Osteoblast (primary cell): ENCODE measurements around the gene DPP10. TPM values are rescaled to one million over a fixed set of nuclear protein-coding genes. Genes with fewer than 3 reads are reported as not detected.

ENCODE experiments used
- DNase-seq: peaks from one replicate; pipeline ENCODE4 v3.0.0; 2011; ENCODE audit warnings: low spot score, mixed read lengths; ENCODE audit not compliant: insufficient read length; ENCODE audit errors: missing footprints
- H2AFZ ChIP-seq: 2 replicates; pipeline ENCODE4 v1.6.0; 2011; ENCODE audit warnings: mild to moderate bottlenecking, low read length
- H3K27ac ChIP-seq: 2 replicates; pipeline ENCODE4 v1.5.1; 2011; ENCODE audit warnings: mild to moderate bottlenecking, low read depth, low read length, moderate library complexity
- H3K27me3 ChIP-seq: 2 replicates; pipeline ENCODE4 v1.6.0; 2012; ENCODE audit warnings: mild to moderate bottlenecking, control low read depth, inconsistent platforms, low read length, moderate library complexity; ENCODE audit not compliant: insufficient read depth
- H3K36me3 ChIP-seq: 2 replicates; pipeline ENCODE4 v1.5.1; 2011; ENCODE audit warnings: mild to moderate bottlenecking, low read length, control low read depth, moderate library complexity; ENCODE audit not compliant: insufficient read depth
- H3K4me1 ChIP-seq: 2 replicates; pipeline ENCODE4 v1.5.1; 2011; ENCODE audit warnings: mild to moderate bottlenecking, low read length, control low read depth, moderate library complexity; ENCODE audit not compliant: insufficient read depth
- H3K4me2 ChIP-seq: 2 replicates; pipeline ENCODE4 v1.6.0; 2011; ENCODE audit warnings: mild to moderate bottlenecking, low read length; ENCODE audit not compliant: insufficient read depth
- H3K4me3 ChIP-seq: fragments of 200-600 bp; sonication (generic); 3 replicates; pipeline ENCODE4 v1.5.1; 2012; ENCODE audit warnings: mild to moderate bottlenecking, low read length, inconsistent platforms; ENCODE audit not compliant: insufficient read depth
- H3K79me2 ChIP-seq: 2 replicates; pipeline ENCODE4 v1.6.0; 2012; ENCODE audit warnings: mild to moderate bottlenecking, low read length, control low read depth, inconsistent platforms; ENCODE audit not compliant: insufficient read depth
- H3K9me3 ChIP-seq: 2 replicates; pipeline ENCODE4 v1.5.1; 2011; ENCODE audit warnings: low read depth, low read length, control low read depth
- H4K20me1 ChIP-seq: 2 replicates; pipeline ENCODE4 v1.6.0; 2012; ENCODE audit warnings: mild to moderate bottlenecking, low read length, control low read depth; ENCODE audit not compliant: insufficient read depth
- CTCF ChIP-seq: IDR thresholded peaks from 2 replicates; pipeline ENCODE4 v1.5.1; 2011; ENCODE audit warnings: mild to moderate bottlenecking, low read depth, low read length, moderate library complexity; ENCODE audit errors: extremely low read depth
- total RNA-seq: library from RNA; depleted of rRNA; stranded (reverse); fragments of >200 nt; gene quantifications from 2 replicates; pipeline ENCODE4 v1.2.3, GENCODE V29; 2012

DPP10 gene
- total RNA-seq, 1 donor = not detected

DNA sequence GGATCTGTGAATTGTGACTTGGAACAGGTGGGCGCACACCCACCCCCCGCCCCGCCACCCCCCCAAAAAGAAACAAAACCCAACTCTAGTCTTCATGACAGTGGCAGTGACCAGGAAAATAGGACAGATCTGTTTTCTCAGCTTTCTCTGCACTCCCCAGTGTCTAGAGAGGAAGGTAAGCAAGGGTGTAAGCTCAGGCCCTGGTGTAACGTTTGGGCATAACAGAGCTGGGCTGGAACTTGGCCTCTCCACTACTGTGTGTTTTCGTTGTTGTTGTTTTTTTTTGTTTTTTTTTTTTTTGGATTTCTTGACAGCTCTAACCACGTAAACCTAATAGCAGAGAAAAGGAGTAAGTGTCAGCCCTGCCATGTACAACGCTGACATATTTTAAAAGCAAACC is 1160.8 kb downstream of the DPP10 start:
- DNase-seq = no peak
- no peaks in the 10 kb centered on the region for H3K4me1 ChIP-seq
- H3K4me2 ChIP-seq = no peak overlapping the region
- no peaks in the 10 kb centered on the region for H3K79me2 ChIP-seq
- no peak overlapping the region for H3K4me3 ChIP-seq
- no peaks in the 10 kb centered on the region for H3K9me3 ChIP-seq
- no peaks in the 10 kb centered on the region for H3K36me3 ChIP-seq
- no peaks in the 10 kb centered on the region for H3K27me3 ChIP-seq
- TF ChIP-seq CTCF = no peak
- H4K20me1 ChIP-seq = no peaks in the 10 kb centered on the region
- H3K27ac ChIP-seq = no peak overlapping the region
- H2AFZ ChIP-seq = no peak overlapping the region

DNA sequence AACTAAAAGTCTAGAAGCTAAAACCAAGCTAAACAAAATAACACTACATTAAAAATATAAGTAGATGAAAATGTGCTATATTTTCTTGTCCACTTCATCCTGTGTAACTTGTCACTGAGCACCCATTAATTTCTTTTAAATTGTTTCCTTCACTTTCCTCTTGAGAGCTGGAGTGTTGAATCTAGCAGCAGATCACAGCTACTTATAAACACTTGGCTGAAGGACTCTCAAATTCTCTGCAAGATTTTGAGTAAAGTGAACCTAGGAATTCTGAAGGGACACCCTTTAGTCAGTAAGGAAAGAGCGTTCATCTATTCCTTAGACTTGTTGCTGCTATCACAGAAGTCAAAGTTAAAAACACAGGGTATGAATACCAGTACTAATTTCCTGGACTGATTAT is 1163.9 kb downstream of the DPP10 start:
- Histone ChIP-seq H3K9me3 (no peaks in the 10 kb centered on the region), H3K4me2 (no peak overlapping the region), H3K79me2 (no peaks in the 10 kb centered on the region), H3K4me1 (no peaks in the 10 kb centered on the region), H3K36me3 (no peaks in the 10 kb centered on the region), H2AFZ (no peak overlapping the region), H4K20me1 (no peaks in the 10 kb centered on the region), H3K27me3 (no peaks in the 10 kb centered on the region), H3K4me3 (no peak overlapping the region), H3K27ac (no peak overlapping the region)
- no peak for DNase-seq
- TF ChIP-seq CTCF = no peak

GRCh38 chr2:115609978-115610377 is 1167.5 kb downstream of the DPP10 start:
- Histone ChIP-seq H3K79me2 (no peaks in the 10 kb centered on the region), H3K9me3 (no peaks in the 10 kb centered on the region), H3K4me1 (no peaks in the 10 kb centered on the region), H4K20me1 (no peaks in the 10 kb centered on the region), H3K4me2 (no peak overlapping the region), H3K27me3 (no peaks in the 10 kb centered on the region), H3K36me3 (no peaks in the 10 kb centered on the region), H3K27ac (no peak overlapping the region), H2AFZ (no peak overlapping the region), H3K4me3 (no peak overlapping the region)
- no peak for DNase-seq
- TF ChIP-seq CTCF = no peak

GRCh38 chr2:115610888-115611287 is 1168.4 kb downstream of the DPP10 start:
- no peak for TF ChIP-seq CTCF
- no peak overlapping the region for H2AFZ ChIP-seq

More at GRCh38 chr2:115610888-115611287, 1168.4 kb downstream of the DPP10 start:
- no peaks in the 10 kb centered on the region for H3K9me3 ChIP-seq
- DNase-seq = no peak
- H3K27ac ChIP-seq = no peak overlapping the region
- H4K20me1 ChIP-seq = no peaks in the 10 kb centered on the region
- H3K79me2 ChIP-seq = no peaks in the 10 kb centered on the region
- H3K27me3 ChIP-seq = no peaks in the 10 kb centered on the region
- H3K36me3 ChIP-seq = no peaks in the 10 kb centered on the region
- no peaks in the 10 kb centered on the region for H3K4me1 ChIP-seq
- no peak overlapping the region for H3K4me3 ChIP-seq
- no peak overlapping the region for H3K4me2 ChIP-seq
